ENCODE results near the gene PCCA.
"Not testable (repeated sequence)": the region's sequence is repeated elsewhere in the genome, so short reads cannot be mapped to it uniquely, and the experiment has no call there.

The PCCA gene, protein sequence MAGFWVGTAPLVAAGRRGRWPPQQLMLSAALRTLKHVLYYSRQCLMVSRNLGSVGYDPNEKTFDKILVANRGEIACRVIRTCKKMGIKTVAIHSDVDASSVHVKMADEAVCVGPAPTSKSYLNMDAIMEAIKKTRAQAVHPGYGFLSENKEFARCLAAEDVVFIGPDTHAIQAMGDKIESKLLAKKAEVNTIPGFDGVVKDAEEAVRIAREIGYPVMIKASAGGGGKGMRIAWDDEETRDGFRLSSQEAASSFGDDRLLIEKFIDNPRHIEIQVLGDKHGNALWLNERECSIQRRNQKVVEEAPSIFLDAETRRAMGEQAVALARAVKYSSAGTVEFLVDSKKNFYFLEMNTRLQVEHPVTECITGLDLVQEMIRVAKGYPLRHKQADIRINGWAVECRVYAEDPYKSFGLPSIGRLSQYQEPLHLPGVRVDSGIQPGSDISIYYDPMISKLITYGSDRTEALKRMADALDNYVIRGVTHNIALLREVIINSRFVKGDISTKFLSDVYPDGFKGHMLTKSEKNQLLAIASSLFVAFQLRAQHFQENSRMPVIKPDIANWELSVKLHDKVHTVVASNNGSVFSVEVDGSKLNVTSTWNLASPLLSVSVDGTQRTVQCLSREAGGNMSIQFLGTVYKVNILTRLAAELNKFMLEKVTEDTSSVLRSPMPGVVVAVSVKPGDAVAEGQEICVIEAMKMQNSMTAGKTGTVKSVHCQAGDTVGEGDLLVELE

DNA sequence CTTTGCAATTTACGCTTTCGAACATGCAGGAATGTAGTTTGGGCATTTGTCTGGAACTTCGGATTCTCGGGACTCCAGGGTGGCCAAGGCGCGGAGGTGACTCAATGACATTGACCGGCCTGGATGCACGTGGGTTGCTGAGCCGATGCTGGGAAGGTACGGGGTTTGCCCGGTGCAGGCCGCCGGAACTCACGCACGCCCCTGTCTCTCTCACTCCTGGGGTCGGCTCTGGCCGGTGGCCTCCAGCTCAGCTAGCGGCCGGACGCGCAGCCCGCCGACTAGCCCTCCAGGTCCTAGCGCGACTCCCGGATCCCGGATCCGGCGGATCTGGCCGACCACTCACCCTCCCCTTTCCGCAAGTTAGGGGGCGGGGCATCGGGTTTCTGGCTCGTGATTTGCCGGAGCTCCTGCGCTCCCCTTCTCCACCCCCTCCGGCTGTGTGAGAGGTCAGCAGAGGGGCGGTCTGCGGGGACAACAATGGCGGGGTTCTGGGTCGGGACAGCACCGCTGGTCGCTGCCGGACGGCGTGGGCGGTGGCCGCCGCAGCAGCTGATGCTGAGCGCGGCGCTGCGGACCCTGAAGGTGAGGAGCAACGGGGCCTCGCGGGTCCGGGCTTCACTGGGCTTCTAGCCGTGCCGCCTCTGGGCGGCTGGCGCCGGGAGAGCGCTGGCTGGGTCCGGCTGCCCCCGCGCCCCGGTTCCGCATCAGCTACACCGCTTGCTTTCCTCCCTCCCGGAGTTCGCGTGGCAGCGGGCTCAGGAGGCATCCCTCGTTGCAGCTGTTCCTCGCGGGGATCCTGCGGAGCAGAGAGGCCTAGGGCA, at the start of gene PCCA:
TSS of gene PCCA (plus strand) at position 450 of the 821 bp plus-strand sequence. CDS start at position 478, 28 bp downstream.
- Mint-ChIP-seq H3K4me3 (peak within 1 kb of the TSS; percentile 97), H3K36me3 (peaks cover 2% of the 10 kb centered on the region), H3K4me1 (peaks cover 20% of the 10 kb centered on the region), H3K27ac (peak within 1 kb of the TSS; percentile 86), H3K9me3 (no peaks in the 10 kb centered on the region), H3K27me3 (no peaks in the 10 kb centered on the region)

DNA sequence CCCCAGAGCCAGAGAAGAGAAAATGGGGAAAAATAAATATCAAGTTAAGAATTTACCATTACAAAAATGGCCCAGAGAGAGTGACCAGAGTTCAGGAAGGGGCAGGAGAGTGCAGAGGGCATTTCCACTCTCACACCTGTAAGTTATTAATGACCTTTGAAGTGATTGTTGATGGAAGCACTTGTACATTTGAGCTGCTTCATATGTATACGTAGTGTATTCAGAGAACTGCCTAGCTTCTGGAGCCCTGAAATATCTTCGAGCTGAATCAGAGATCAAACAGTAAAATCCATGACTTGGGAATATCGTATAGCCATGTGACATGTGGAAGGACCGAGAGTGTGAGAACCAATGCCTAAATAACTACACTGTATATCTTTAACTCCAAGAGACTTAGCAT, 49.2 kb upstream of the PCCA start:
- Mint-ChIP-seq H3K27me3 (no peaks in the 10 kb centered on the region), H3K36me3 (no peaks in the 10 kb centered on the region), H3K4me3 (no peak overlapping the region), H3K4me1 (no peaks in the 10 kb centered on the region), H3K27ac (no peak overlapping the region), H3K9me3 (no peaks in the 10 kb centered on the region)

DNA sequence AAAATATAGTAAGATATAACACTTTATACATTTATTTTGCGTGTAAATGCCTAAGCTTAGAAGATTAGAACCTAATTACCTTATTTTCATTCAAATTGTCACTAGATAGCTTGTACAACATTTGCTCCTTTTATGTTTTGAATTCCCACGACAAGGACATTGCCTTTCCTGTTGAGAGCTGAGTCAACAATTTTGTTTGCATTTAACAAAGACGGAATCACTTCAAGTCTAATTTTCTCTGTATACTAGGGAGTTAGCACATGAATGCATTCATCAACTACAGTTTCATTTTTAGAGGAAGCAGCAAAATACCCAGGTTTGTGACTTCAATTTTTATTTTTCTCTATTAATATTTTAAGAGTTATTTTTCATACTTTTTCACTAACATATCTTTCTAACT, 48.7 kb upstream of the PCCA start:
- H3K4me1 Mint-ChIP-seq, result no peaks in the 10 kb centered on the region
- no peak overlapping the region for H3K4me3 Mint-ChIP-seq
- H3K9me3 Mint-ChIP-seq, result no peaks in the 10 kb centered on the region
- H3K36me3 Mint-ChIP-seq, result no peaks in the 10 kb centered on the region
- H3K27ac Mint-ChIP-seq, result no peak overlapping the region
- H3K27me3 Mint-ChIP-seq, result no peaks in the 10 kb centered on the region

DNA sequence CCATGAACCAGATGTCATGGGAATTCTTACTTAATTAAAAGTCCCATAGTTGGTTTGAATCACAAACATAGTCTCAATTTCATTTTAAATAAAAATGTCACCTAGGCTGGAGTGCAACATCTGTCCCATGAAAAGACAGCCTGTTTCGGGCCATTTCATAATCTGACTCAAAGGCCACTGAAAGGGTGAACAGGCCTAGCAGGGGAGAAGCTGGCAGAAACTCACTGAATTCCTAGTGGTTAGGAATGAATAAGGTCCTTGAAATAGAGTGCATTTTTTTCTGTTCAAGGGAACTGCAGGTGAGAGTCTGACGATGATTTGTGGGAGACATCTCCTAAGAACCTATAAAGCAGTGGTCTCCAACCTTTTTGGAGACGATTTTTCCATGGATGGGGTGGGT, 44.0 kb upstream of the PCCA start:
- H3K4me1 Mint-ChIP-seq, result no peaks in the 10 kb centered on the region
- no peak overlapping the region for H3K27ac Mint-ChIP-seq
- no peaks in the 10 kb centered on the region for H3K27me3 Mint-ChIP-seq
- H3K4me3 Mint-ChIP-seq, result no peak overlapping the region
- no peaks in the 10 kb centered on the region for H3K36me3 Mint-ChIP-seq
- H3K9me3 Mint-ChIP-seq, result no peaks in the 10 kb centered on the region

DNA sequence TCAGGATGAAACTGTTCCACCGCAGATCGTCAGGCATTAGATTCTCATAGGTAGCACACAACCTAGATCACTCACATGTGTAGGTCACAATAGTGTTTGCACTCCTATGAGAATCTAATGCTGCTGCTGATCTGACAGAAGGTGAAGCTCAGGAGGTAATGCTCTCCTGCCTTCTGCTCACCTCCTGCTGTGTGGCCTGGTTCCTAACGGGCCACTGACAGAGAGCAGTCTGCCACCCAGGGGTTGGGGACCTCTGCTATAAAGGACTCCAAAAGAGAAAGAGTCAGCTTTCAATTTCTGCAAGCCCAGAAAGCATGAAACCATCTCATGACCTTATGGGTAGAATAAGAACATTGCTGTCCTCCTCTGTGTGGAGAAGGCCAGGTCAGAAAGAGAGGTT, 43.5 kb upstream of the PCCA start:
- Mint-ChIP-seq H3K27ac (no peak overlapping the region), H3K27me3 (no peaks in the 10 kb centered on the region), H3K9me3 (no peaks in the 10 kb centered on the region), H3K4me3 (no peak overlapping the region), H3K36me3 (no peaks in the 10 kb centered on the region), H3K4me1 (no peaks in the 10 kb centered on the region)

DNA sequence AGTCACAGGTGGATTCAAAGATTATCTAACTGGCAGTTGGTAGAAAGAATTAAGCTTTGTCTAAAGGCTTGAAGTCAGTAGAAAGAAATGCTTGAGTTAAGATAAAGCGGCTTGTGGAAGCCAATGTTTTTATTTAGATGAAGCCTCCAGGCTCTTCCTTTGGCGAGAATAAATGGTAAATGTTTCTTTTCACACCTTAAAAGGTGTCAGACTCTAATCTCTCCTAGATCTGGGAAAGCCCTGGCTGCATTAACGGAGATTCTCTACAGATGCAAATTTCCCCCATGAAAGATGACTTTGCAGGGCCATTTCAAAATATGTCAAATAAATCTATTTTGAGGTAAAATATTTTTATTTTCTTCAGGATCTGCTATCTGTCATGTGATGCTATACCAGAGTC, 37.8 kb upstream of the PCCA start:
- Mint-ChIP-seq H3K36me3 (no peaks in the 10 kb centered on the region), H3K4me1 (no peaks in the 10 kb centered on the region), H3K4me3 (no peak overlapping the region), H3K27me3 (no peaks in the 10 kb centered on the region), H3K27ac (no peak overlapping the region), H3K9me3 (no peaks in the 10 kb centered on the region)

DNA sequence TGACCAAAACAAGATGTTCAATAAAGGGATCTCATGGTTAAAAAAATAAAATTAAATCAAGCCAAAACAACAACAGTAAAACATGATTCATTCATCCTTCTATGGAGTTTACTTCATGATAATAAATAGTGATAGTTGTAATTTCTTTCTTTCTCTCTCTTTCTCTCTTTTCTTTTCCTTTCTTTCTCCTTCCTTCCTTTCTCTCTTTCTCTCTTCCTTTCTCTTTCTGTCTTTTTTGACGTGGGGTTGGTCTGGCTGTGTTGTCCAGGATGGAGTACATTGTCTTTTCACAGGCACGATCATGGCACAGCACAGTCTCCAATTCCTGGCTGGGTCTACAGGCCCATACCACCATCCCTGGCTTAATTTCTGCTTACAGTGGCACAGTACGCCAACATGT, 29.1 kb upstream of the PCCA start:
- H3K27me3 Mint-ChIP-seq, result peaks cover 15% of the 10 kb centered on the region
- no peak overlapping the region for H3K27ac Mint-ChIP-seq
- peaks cover 3% of the 10 kb centered on the region for H3K36me3 Mint-ChIP-seq
- no peak overlapping the region for H3K4me3 Mint-ChIP-seq
- no peaks in the 10 kb centered on the region for H3K9me3 Mint-ChIP-seq
- H3K4me1 Mint-ChIP-seq, result no peaks in the 10 kb centered on the region

DNA sequence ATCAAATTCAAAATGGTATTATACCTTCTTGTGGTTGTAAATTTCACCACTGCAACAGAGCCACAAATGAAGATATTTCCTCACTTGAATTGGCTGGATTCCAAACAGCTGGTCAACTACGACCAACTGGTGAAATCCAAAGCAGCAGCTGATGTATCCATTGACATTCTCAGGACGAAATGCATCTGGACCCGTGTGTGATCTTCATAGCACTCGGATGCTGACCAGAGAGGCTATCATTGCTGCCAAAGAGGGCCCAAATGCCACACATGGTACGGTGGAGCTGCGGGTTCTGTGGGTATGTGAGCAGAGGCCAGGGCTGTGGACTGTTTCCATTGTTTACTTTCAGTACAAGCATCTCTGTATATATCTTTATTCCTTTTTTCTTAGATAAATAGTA, 25.6 kb upstream of the PCCA start:
- H3K4me3 Mint-ChIP-seq, result no peak overlapping the region
- H3K27ac Mint-ChIP-seq, result no peak overlapping the region
- no peaks in the 10 kb centered on the region for H3K9me3 Mint-ChIP-seq
- H3K4me1 Mint-ChIP-seq, result no peaks in the 10 kb centered on the region
- peaks cover 4% of the 10 kb centered on the region for H3K36me3 Mint-ChIP-seq
- H3K27me3 Mint-ChIP-seq, result peaks cover 15% of the 10 kb centered on the region

DNA sequence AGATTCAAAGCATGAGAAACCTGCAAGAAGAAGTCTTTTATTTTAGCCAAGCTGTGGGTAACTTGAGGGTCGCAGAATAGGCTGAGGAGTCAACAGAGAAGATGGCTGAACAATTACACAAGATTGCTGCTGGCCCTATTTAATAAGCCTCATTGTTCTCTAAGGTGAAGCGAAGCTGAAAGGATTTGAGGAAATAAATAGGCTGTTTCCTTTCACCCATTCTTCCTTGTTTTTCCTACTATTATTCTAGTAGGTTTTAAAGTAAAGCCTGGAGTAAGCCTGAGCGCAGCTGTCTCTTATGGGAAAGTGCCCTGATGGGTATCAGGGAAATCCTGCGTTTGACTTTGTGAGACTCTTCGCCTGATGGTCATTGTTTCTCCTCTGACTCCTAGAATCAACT, 25.0 kb upstream of the PCCA start:
- no peak overlapping the region for H3K27ac Mint-ChIP-seq
- H3K4me3 Mint-ChIP-seq, result no peak overlapping the region
- peaks cover 15% of the 10 kb centered on the region for H3K27me3 Mint-ChIP-seq
- H3K36me3 Mint-ChIP-seq, result peaks cover 4% of the 10 kb centered on the region
- no peaks in the 10 kb centered on the region for H3K4me1 Mint-ChIP-seq
- H3K9me3 Mint-ChIP-seq, result no peaks in the 10 kb centered on the region

DNA sequence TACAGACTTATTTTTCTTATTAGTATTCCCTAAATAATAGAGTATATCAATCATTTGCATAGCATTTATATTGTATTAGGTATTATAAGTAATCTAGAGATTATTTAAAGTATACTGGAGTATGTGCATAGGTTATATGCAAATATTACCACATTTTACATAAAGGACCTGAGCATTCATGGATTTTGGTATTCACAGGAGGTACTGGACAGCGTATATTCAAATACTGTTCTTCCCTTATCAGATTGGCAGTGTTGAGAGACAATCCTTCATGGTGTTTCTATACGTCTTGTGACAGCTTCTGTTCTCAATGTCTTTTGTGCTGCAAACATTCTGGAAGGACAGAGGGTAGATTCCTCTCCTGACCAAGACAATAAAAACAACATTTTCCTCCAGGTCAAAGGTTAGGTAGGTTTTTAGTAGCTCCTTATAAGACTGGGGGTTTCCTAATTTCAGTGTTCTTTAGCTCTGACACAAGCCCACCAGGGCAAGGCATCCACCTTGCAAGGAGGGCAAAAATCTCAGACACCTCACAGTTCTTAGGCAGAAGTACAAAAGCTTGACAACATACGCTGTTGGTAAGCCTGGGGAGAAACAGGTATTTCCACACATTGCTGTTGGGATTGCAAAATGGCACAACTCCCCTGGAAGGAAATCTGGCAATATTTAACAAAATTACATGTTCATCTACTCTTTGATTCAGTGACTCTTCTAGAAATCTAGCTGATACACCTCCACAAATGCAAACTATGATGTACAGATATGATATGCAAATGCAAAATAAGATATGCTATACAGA, 20.6 kb upstream of the PCCA start:
- Mint-ChIP-seq H3K4me1 (no peaks in the 10 kb centered on the region), H3K4me3 (no peak overlapping the region)

DNA sequence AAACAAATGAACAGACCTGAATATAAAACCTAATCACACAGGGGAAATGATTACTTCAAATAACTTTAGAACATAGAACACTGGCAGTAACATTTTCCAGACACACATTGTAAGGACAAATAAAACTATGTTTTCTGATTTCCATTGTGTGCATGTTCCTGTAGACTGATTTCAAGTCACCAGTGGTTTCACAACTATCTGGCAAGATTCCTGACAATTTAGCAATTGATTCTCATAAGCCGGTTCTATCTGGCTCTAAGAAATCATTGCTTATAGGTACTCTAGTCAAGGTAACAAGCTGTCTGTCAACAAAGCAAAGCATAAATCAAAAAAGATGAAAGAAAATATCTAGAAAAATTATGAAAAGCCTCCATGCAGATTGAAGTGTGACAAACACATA, 19.6 kb upstream of the PCCA start:
- H3K36me3 Mint-ChIP-seq, result peaks cover 3% of the 10 kb centered on the region
- no peaks in the 10 kb centered on the region for H3K4me1 Mint-ChIP-seq
- H3K27me3 Mint-ChIP-seq, result peaks cover 4% of the 10 kb centered on the region
- H3K4me3 Mint-ChIP-seq, result no peak overlapping the region
- no peaks in the 10 kb centered on the region for H3K9me3 Mint-ChIP-seq
- H3K27ac Mint-ChIP-seq, result no peak overlapping the region

More for the DNA sequence above, 20.6 kb upstream of the PCCA start:
- Mint-ChIP-seq H3K9me3 (no peaks in the 10 kb centered on the region), H3K27me3 (peaks cover 7% of the 10 kb centered on the region), H3K36me3 (peaks cover 4% of the 10 kb centered on the region), H3K27ac (no peak overlapping the region)

DNA sequence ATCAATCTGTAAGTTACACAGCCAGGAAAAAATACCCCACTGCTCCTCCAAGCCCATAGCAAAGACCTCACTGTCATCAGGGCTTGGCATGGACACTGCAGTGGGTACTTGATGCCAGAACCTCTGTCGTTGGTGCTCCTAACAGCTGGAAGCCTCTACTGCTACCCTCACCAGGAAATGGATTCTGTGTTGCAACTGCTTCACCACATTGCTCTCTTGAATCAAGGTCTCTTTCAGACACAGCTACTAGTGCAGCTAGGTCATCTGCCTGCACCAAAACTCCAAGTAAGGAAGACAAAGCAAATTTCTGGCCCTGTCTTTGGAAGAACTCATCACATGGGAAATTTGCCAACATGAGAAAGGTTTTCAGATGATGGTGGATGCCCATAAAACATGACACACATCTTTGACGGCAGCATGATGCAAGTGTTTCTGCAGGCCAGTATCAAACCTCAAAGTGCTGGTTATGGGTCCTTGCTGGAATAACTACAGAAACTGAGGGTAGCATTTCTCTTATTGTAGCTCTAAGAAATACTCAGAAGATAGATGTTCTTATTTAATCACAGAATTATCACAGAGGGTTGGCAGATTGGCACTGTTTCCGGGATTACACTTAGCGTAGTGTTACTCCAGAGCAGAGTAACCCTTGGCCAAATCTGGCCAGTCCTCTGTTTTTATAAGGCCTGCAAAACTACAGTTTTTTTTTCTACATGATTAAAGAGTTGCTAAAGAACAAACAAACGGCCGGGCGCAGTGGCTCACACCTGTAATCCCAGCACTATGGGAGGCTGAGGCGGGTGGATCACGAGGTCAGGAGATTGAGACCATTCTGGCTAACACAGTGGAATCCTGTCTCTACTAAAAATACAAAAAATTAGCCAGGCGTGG, 12.9 kb upstream of the PCCA start:
- Mint-ChIP-seq H3K9me3 (no peaks in the 10 kb centered on the region), H3K36me3 (no peaks in the 10 kb centered on the region), H3K4me3 (no peak overlapping the region), H3K4me1 (no peaks in the 10 kb centered on the region), H3K27me3 (no peaks in the 10 kb centered on the region), H3K27ac (no peak overlapping the region)

DNA sequence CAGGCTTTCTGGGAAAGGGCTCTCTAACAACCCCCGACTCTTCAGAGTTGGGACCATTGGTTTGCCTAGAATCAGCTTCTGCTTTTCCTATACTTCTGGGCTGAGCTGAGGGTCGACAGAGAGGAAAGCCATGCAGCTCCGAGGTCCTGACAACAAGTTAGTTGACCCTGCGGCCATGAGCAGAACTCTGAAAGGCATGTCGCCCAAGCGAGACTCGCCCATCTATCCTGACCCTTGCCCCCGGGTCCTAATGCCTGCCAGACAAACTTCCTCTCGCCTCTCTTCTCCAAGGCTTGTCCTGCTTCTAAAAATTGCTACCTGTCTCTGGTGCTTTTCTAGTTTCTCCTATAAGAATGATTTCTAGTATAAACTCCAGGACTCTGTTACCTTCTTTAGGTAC, 9.9 kb upstream of the PCCA start:
- not testable (repeated sequence) for H3K27me3 Mint-ChIP-seq, H3K4me1 Mint-ChIP-seq, H3K36me3 Mint-ChIP-seq, H3K4me3 Mint-ChIP-seq, H3K9me3 Mint-ChIP-seq, H3K27ac Mint-ChIP-seq

DNA sequence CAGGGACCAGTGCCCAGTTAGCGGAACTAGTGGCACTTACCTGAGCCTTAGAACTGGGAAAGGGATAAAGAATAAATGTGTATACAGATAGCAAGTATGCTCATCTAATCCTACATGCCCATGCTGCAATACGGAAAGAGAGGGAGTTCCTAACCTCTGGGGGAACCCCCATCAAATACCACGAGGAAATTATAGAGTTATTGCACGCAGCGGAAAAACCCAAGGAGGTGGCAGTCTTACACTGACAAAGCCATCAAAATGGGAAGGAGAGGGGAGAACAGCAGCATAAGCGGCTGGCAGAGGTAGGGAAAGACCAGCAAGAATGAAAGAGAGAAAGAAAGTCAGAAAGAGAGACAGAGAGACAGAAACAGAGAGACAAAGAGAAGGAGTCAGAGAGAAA, 5.5 kb upstream of the PCCA start:
- not testable (repeated sequence) for H3K27ac Mint-ChIP-seq, H3K27me3 Mint-ChIP-seq, H3K4me1 Mint-ChIP-seq, H3K9me3 Mint-ChIP-seq, H3K36me3 Mint-ChIP-seq, H3K4me3 Mint-ChIP-seq

Data from activated naive CD4-positive, alpha-beta T cell treated with anti-CD3 and anti-CD28 coated beads, Interleukin-2, amount 50 U/mL, for 24 hours (primary cell).